ENCODE results near the gene UBE3B.

GRCh38 chr12:109510196-109510595 is 32.8 kb downstream of the UBE3B start:
- no peak for TF ChIP-seq CTCF (IDR thresholded peaks at IDR 0.05)
- TF ChIP-seq EZH2phosphoT487 (IDR thresholded peaks at IDR 0.05), result no peak
